ENCODE data around the gene KNCN.

The KNCN gene

GRCh38 chr1:46569116-46569515 lies 17.7 kb upstream of the KNCN start:
- DNase-seq (ENCODE audit: low read depth in 2 of 2) = no peak

- no peak for DNase-seq (ENCODE audit: low read depth in 2 of 2)
Measured at GRCh38 chr1:46568461-46568891, 17.0 kb upstream of the KNCN start.

GRCh38 chr1:46563341-46563740 lies 11.9 kb upstream of the KNCN start:
- DNase-seq (ENCODE audit: low read depth in 2 of 2) = no peak

GRCh38 chr1:46562498-46562897 lies 11.1 kb upstream of the KNCN start:
- DNase-seq (ENCODE audit: low read depth in 2 of 2) = no peak

- DNase-seq (ENCODE audit: low read depth in 2 of 2) = no peak
Measured at GRCh38 chr1:46558966-46559365, 7.5 kb upstream of the KNCN start.

- no peak for DNase-seq (ENCODE audit: low read depth in 2 of 2)
Measured at GRCh38 chr1:46558141-46558963, 6.9 kb upstream of the KNCN start.

GRCh38 chr1:46557403-46557802 lies 6.0 kb upstream of the KNCN start:
- DNase-seq (ENCODE audit: low read depth in 2 of 2) = no peak

- no peak for DNase-seq (ENCODE audit: low read depth in 2 of 2)
Measured at GRCh38 chr1:46556822-46557221, 5.4 kb upstream of the KNCN start.

- DNase-seq (ENCODE audit: low read depth in 2 of 2) = no peak
Measured at GRCh38 chr1:46555826-46556619, 4.6 kb upstream of the KNCN start.

GRCh38 chr1:46554597-46555381 lies 3.3 kb upstream of the KNCN start:
- DNase-seq (ENCODE audit: low read depth in 2 of 2) = no peak

GRCh38 chr1:46554236-46554596 lies 2.8 kb upstream of the KNCN start:
- no peak for DNase-seq (ENCODE audit: low read depth in 2 of 2)

- no peak for DNase-seq (ENCODE audit: low read depth in 2 of 2)
Measured at GRCh38 chr1:46553506-46553905, 2.1 kb upstream of the KNCN start.

- DNase-seq (ENCODE audit: low read depth in 2 of 2) = no peak
Measured at GRCh38 chr1:46552357-46553237, 1.1 kb upstream of the KNCN start.

- DNase-seq (ENCODE audit: low read depth in 2 of 2) = no peak
Measured at GRCh38 chr1:46550751-46551231, 656 bp downstream of the KNCN start.

GRCh38 chr1:46549697-46550681 lies 1.5 kb downstream of the KNCN start:
- DNase-seq (ENCODE audit: low read depth in 2 of 2) = no peak

GRCh38 chr1:46547481-46548383 lies 3.7 kb downstream of the KNCN start:
- DNase-seq (ENCODE audit: low read depth in 2 of 2) = no peak

- DNase-seq (ENCODE audit: low read depth in 2 of 2) = no peak
Measured at GRCh38 chr1:46546210-46546609, 5.2 kb downstream of the KNCN start.

- DNase-seq (ENCODE audit: low read depth in 2 of 2) = no peak
Measured at GRCh38 chr1:46545784-46546183, 5.7 kb downstream of the KNCN start.
